ENCODE results near the gene LHX2. TPM values are rescaled to one million over a fixed set of nuclear protein-coding genes. Genes with fewer than 3 reads are reported as not detected.

LHX2 gene
- total RNA-seq, 2 experiments from 2014 or later: 0.14 TPM; not detected in 1

DNA sequence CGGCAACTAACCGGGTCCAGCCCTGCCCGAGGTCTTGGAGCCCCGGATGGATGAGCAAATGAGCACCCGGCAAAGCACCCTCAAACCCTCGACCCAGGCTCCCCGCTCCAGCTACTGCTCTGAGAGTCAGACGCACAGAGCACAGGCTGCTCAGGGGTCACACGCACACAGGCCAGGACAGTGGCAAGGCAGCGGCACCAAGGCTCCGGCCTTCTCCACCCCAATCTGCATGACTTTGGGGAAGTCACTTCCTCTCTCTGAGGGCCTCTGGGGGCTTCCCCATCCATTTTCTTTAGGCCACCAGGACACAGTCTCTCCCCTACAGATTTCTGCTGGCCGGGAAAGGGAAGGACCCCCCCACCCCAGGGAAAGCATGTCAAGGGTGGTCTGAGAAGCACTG is 18.0 kb downstream of the LHX2 start:
- Mint-ChIP-seq H3K27me3 (peaks cover 78% of the 10 kb centered on the region), H3K4me1 (ENCODE audit: low read depth) (no peaks in the 10 kb centered on the region), H3K27ac (no peak overlapping the region), H3K9me3 (no peaks in the 10 kb centered on the region), H3K4me3 (no peak overlapping the region), H3K36me3 (ENCODE audit: low read depth) (no peaks in the 10 kb centered on the region)
- TF ChIP-seq, protein P1, sequence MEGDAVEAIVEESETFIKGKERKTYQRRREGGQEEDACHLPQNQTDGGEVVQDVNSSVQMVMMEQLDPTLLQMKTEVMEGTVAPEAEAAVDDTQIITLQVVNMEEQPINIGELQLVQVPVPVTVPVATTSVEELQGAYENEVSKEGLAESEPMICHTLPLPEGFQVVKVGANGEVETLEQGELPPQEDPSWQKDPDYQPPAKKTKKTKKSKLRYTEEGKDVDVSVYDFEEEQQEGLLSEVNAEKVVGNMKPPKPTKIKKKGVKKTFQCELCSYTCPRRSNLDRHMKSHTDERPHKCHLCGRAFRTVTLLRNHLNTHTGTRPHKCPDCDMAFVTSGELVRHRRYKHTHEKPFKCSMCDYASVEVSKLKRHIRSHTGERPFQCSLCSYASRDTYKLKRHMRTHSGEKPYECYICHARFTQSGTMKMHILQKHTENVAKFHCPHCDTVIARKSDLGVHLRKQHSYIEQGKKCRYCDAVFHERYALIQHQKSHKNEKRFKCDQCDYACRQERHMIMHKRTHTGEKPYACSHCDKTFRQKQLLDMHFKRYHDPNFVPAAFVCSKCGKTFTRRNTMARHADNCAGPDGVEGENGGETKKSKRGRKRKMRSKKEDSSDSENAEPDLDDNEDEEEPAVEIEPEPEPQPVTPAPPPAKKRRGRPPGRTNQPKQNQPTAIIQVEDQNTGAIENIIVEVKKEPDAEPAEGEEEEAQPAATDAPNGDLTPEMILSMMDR (IDR thresholded peaks at IDR 0.05): no peak
- no peak overlapping the region for H3K4me3 ChIP-seq (ENCODE audit: low read length)
- no peaks in the 10 kb centered on the region for H3K4me1 ChIP-seq (ENCODE audit: insufficient read depth, low read length)
- POLR2A ChIA-PET: no interaction called here
- CTCF ChIA-PET: no interaction called here
- no peak overlapping the region for H3K27ac ChIP-seq (ENCODE audit: low read depth in 1 of 2, low read length in 2 of 2)
- ATAC-seq (ENCODE audit: poor library complexity): no peak
- no peaks in the 10 kb centered on the region for H3K36me3 ChIP-seq (ENCODE audit: insufficient read depth, low read length)
- H3K9me3 ChIP-seq (ENCODE audit: control insufficient read depth in 1 of 2, insufficient read depth in 1 of 2, low read length in 2 of 2): no peaks in the 10 kb centered on the region
- peaks cover 31 to 40% of the 10 kb centered on the region in 2 experiments for H3K27me3 ChIP-seq (ENCODE audit: control insufficient read depth in 1 of 2, insufficient read depth in 2 of 2, low read length in 2 of 2)
- intact Hi-C loops (cut with DNase I, micrococcal nuclease): no loop called here
- no peak for DNase-seq

DNA sequence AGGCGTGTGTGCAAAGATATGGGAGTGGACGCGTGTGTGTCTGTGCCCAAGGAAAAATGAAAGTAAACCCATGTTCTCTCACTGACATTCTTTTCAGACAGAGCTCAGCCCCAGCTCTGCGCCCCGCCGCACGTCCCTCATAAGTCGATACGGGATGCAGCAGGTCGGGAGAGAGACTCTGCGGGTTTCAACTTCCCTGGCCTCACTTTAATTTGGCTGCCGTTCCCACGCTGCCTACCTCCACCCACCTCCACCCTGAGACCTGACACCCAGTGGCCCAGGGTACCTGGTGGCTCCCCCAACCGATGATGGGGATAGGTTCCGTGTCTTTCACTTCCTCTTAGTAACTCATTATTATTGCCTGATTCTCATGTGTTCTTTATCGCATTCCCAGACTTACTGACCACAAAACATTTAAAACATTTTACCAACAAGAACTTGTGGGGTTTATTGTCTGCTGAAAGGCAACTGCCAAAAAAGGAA is 19.4 kb downstream of the LHX2 start:
- Histone ChIP-seq H3K4me1 (ENCODE audit: insufficient read depth, low read length) (no peaks in the 10 kb centered on the region), H3K4me3 (ENCODE audit: low read length) (no peak overlapping the region), H3K27ac (ENCODE audit: low read depth in 1 of 2, low read length in 2 of 2) (no peak overlapping the region), H3K36me3 (ENCODE audit: insufficient read depth, low read length) (no peaks in the 10 kb centered on the region), H3K9me3 (ENCODE audit: control insufficient read depth in 1 of 2, insufficient read depth in 1 of 2, low read length in 2 of 2) (no peaks in the 10 kb centered on the region), H3K27me3 (ENCODE audit: control insufficient read depth in 1 of 2, insufficient read depth in 2 of 2, low read length in 2 of 2) (peaks cover 28 to 46% of the 10 kb centered on the region in 2 experiments)
- DNase-seq (no peak), ATAC-seq (ENCODE audit: poor library complexity) (no peak)
- H3K4me3 Mint-ChIP-seq: no peak overlapping the region
- peaks cover 80% of the 10 kb centered on the region for H3K27me3 Mint-ChIP-seq
- H3K4me1 Mint-ChIP-seq (ENCODE audit: low read depth): no peaks in the 10 kb centered on the region
- no peaks in the 10 kb centered on the region for H3K36me3 Mint-ChIP-seq (ENCODE audit: low read depth)
- no peaks in the 10 kb centered on the region for H3K9me3 Mint-ChIP-seq
- intact Hi-C loops (cut with DNase I, micrococcal nuclease): no loop called here
- CTCF ChIA-PET: no interaction called here
- TF ChIP-seq, protein P1 (IDR thresholded peaks at IDR 0.05): no peak
- POLR2A ChIA-PET: no interaction called here
- no peak overlapping the region for H3K27ac Mint-ChIP-seq

DNA sequence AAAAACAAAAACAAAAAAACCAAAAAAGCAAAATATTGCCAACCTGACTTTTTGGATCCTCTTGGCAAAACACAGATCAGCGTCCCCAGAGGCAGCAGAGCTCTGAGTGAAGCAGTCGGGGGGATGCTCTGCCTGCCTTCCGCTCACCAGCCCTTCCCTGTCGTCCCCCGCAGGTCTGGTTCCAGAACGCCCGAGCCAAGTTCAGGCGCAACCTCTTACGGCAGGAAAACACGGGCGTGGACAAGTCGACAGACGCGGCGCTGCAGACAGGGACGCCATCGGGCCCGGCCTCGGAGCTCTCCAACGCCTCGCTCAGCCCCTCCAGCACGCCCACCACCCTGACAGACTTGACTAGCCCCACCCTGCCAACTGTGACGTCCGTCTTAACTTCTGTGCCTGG is 20.7 kb downstream of the LHX2 start:
- H3K27ac Mint-ChIP-seq: no peak overlapping the region
- no peak overlapping the region for H3K4me3 Mint-ChIP-seq
- no peak for DNase-seq
- intact Hi-C loops (cut with DNase I, micrococcal nuclease): no loop called here
- no peak for ATAC-seq (ENCODE audit: poor library complexity)
- Histone ChIP-seq H3K27ac (ENCODE audit: low read depth in 1 of 2, low read length in 2 of 2) (no peak overlapping the region), H3K36me3 (ENCODE audit: insufficient read depth, low read length) (no peaks in the 10 kb centered on the region), H3K27me3 (ENCODE audit: control insufficient read depth in 1 of 2, insufficient read depth in 2 of 2, low read length in 2 of 2) (peaks cover 32 to 56% of the 10 kb centered on the region in 2 experiments), H3K4me1 (ENCODE audit: insufficient read depth, low read length) (no peaks in the 10 kb centered on the region), H3K9me3 (ENCODE audit: control insufficient read depth in 1 of 2, insufficient read depth in 1 of 2, low read length in 2 of 2) (no peaks in the 10 kb centered on the region), H3K4me3 (ENCODE audit: low read length) (no peak overlapping the region)
- POLR2A ChIA-PET: no interaction called here
- no peaks in the 10 kb centered on the region for H3K36me3 Mint-ChIP-seq (ENCODE audit: low read depth)
- TF ChIP-seq, protein P1 (IDR thresholded peaks at IDR 0.05): no peak
- H3K27me3 Mint-ChIP-seq: peaks cover 77% of the 10 kb centered on the region
- H3K4me1 Mint-ChIP-seq (ENCODE audit: low read depth): no peaks in the 10 kb centered on the region
- no peaks in the 10 kb centered on the region for H3K9me3 Mint-ChIP-seq
- CTCF ChIA-PET: no interaction called here

Measured in CD4-positive, alpha-beta T cell (primary cell).